Suprapubic skin (tissue), 4 donors: ENCODE data around the gene GUCD1. TPM values are rescaled to one million over a fixed set of nuclear protein-coding genes. Genes with fewer than 3 reads are reported as not detected.

Experiments
- DNase-seq, 2 donors: peaks; one replicate each; pipeline ENCODE4 v3.0.0-alpha.2; 2019; ENCODE audit warnings: low spot score in 2 of 2
- H3K27ac ChIP-seq: fragments of 200-600 bp; sonication (generic); one replicate; pipeline ENCODE4 v1.5.1; 2019
- H3K27me3 ChIP-seq: fragments of 200-600 bp; sonication (generic); one replicate; pipeline ENCODE4 v1.5.1; 2019
- H3K36me3 ChIP-seq: fragments of 200-600 bp; sonication (generic); one replicate; pipeline ENCODE4 v1.5.1; 2019
- H3K4me1 ChIP-seq: fragments of 200-600 bp; sonication (generic); one replicate; pipeline ENCODE4 v1.5.1; 2019
- H3K4me3 ChIP-seq: fragments of 200-600 bp; sonication (generic); one replicate; pipeline ENCODE4 v1.5.1; 2019; ENCODE audit warnings: mild to moderate bottlenecking
- H3K9me3 ChIP-seq: fragments of 200-600 bp; sonication (generic); one replicate; pipeline ENCODE4 v1.5.1; 2019
- EP300 ChIP-seq: sonication (generic); formaldehyde crosslinking; IDR thresholded peaks from one replicate; pipeline ENCODE4 v1.6.1; 2017; ENCODE audit warnings: antibody characterized with exemption
- POLR2A ChIP-seq, 2 donors: fragments of 450-650 bp; IDR thresholded peaks; one replicate each; pipeline ENCODE4 v1.6.1; 2017; ENCODE audit warnings: antibody characterized with exemption in 2 of 2, mild to moderate bottlenecking in 2 of 2, moderate library complexity in 2 of 2
- POLR2AphosphoS5 ChIP-seq, 3 donors: sonication (generic); formaldehyde crosslinking; IDR thresholded peaks; one replicate each; pipeline ENCODE4 v1.6.1; 2017; ENCODE audit warnings: antibody characterized with exemption in 3 of 3
- WGBS: methylation state at CpG from one replicate; pipeline ENCODE4 v1.1.5; 2018; 5-methylcytosine and 5-hydroxymethylcytosine counted together
- total RNA-seq, 4 donors: library from RNA; depleted of rRNA; stranded (reverse); fragments of >200 nt; gene quantifications; one replicate each; pipeline ENCODE4 v1.1.0, GENCODE V29; 2016
- TF ChIP-seq, protein P1 (sequence below), 2 donors: fragments of 200-600 bp in 1 of 2; fragments of 450-650 bp in 1 of 2; sonication (generic) in 1 of 2; IDR thresholded peaks; one replicate each; pipeline ENCODE4 v1.5.1; 2016 to 2019; ENCODE audit warnings: antibody characterized with exemption in 2 of 2, mild to moderate bottlenecking in 1 of 2, moderate library complexity in 1 of 2

Gene GUCD1
- total RNA-seq, 4 donors from 2014 or later, result 75.2 to 97.5 (median 93.0) TPM

DNA sequence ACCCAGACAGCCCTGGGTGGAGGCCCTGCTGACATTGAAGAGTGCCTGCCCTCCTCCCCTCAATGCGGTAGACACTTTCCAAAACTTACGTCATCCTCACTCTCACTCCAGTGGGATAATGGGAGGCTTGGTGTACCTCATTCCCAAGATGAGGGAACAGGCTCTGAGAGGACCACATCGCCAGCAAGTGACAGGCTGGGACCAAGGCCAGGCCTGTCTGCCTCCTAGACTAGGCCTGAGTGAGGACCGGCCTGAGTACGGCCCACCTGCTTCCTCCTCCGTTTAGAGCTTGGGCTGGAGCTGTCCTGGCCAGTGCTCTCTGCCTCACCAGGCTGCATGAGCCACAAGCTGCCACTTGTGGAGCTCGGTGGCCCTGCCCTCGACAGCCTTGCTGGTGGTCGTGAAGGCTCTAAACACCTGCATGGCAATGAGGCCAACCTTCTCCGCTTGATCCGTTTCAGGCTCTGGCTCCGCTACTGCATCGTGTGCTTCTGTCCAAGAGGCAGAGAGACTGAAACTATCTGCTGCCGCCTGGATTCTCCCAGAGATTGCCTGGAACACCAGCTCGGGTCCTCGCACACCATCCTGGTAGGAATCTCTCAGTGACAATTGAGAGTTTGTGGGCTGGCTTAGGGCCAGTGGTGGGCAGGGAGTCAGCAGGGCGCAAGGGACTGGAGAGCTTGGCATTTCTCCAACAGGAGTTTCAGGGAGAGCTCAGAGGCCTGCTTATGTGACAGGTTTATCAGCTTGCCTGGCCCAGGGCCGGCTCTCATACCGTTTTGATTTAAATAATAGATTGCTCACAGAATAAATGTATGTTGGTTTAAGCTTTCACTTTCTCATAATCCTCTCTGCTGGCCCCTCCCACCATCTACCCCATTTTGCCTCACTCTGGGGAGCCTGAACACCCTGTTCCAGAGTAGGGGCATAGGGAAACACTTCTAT, 28.6 kb upstream of the GUCD1 start:
- 36% methylated on average over 14 of the region's 19 CpGs for WGBS
- TF ChIP-seq EP300 (no peak), POLR2AphosphoS5 (IDR thresholded peaks at IDR 0.05) (no peak), POLR2A (IDR thresholded peaks at IDR 0.05) (no peak)
- TF ChIP-seq, protein P1, sequence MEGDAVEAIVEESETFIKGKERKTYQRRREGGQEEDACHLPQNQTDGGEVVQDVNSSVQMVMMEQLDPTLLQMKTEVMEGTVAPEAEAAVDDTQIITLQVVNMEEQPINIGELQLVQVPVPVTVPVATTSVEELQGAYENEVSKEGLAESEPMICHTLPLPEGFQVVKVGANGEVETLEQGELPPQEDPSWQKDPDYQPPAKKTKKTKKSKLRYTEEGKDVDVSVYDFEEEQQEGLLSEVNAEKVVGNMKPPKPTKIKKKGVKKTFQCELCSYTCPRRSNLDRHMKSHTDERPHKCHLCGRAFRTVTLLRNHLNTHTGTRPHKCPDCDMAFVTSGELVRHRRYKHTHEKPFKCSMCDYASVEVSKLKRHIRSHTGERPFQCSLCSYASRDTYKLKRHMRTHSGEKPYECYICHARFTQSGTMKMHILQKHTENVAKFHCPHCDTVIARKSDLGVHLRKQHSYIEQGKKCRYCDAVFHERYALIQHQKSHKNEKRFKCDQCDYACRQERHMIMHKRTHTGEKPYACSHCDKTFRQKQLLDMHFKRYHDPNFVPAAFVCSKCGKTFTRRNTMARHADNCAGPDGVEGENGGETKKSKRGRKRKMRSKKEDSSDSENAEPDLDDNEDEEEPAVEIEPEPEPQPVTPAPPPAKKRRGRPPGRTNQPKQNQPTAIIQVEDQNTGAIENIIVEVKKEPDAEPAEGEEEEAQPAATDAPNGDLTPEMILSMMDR (IDR thresholded peaks at IDR 0.05), result no peak
- H3K27me3 ChIP-seq, result no peaks in the 10 kb centered on the region
- DNase-seq, result peak in 1 of 2 donors; percentile 67
- H3K4me3 ChIP-seq, result no peak overlapping the region
- peaks cover 34% of the 10 kb centered on the region for H3K36me3 ChIP-seq
- peaks cover 46% of the 10 kb centered on the region for H3K4me1 ChIP-seq
- H3K27ac ChIP-seq, result peak overlapping the region; percentile 27
- no peaks in the 10 kb centered on the region for H3K9me3 ChIP-seq

DNA sequence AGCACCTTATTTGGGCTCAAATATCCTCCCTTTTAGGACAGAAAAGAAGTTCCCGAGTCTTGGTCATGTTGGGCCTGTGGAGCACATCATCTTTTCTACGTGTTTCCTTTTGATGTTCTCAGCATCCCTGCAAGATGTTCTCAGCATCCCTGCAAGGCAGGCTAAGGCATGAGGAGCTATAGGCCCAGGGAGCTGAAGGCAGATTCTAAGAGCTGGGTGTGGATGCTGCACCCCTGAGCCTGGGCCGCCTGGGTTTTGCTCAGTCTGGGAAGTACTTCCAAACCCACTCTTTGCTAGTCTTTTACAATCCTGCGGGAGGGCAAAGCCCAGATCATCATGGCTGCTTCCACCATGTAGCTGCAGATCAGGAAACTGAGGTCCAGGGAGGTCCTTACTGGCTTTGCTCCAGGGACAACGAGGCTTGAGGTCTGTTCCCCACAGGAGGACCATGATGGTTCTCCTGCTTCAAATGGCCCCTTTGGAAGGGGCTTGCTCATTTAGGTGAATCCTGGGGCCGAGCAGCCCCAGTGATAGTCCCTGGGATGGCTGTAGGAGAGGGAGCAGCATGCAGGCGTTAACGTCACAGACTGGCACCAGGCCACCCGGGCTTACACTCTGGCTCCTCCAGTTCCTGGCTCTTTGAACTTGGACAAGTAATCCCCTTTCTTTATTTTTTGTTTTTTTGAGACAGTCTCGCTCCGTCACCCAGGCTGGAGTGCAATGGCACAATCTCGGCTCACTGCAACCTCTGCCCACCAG, 27.3 kb upstream of the GUCD1 start:
- H3K9me3 ChIP-seq, result no peaks in the 10 kb centered on the region
- TF ChIP-seq POLR2AphosphoS5 (IDR thresholded peaks at IDR 0.05) (no peak), POLR2A (IDR thresholded peaks at IDR 0.05) (no peak), EP300 (no peak)
- TF ChIP-seq, protein P1 (IDR thresholded peaks at IDR 0.05), result no peak
- no peaks in the 10 kb centered on the region for H3K27me3 ChIP-seq
- H3K4me3 ChIP-seq, result no peak overlapping the region
- H3K4me1 ChIP-seq, result peaks cover 53% of the 10 kb centered on the region
- WGBS, result 74% methylated on average over 9 of the region's 12 CpGs
- no peak overlapping the region for H3K27ac ChIP-seq
- peaks cover 22% of the 10 kb centered on the region for H3K36me3 ChIP-seq
- peak in 1 of 2 donors; percentile 70 for DNase-seq

DNA sequence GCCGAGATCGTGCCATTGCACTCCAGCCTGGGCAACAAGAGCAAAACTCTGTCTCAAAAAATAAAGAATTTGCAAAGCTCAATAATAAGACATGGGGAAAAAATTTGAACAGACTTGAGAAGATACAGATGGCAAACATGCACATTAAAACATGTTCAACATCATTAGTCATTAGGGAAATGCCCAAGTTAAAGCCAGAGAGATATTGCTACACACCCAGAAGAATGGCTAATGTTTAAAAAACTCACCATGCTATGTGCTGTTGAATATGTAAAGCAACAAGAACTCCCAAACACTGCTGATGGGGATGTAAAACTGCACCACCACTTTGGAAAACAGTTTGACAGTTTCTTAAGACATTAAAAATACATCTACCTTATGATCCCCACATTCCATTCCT, 25.3 kb upstream of the GUCD1 start:
- Histone ChIP-seq H3K36me3 (peaks cover 3% of the 10 kb centered on the region), H3K27ac (peak overlapping the region; percentile 74), H3K4me1 (peaks cover 53% of the 10 kb centered on the region), H3K4me3 (no peak overlapping the region), H3K27me3 (no peaks in the 10 kb centered on the region), H3K9me3 (no peaks in the 10 kb centered on the region)
- DNase-seq, result no peak
- WGBS, result 66% methylated on average over 2 of the region's 2 CpGs
- TF ChIP-seq POLR2A (IDR thresholded peaks at IDR 0.05) (no peak), POLR2AphosphoS5 (IDR thresholded peaks at IDR 0.05) (no peak), EP300 (no peak)
- TF ChIP-seq, protein P1 (IDR thresholded peaks at IDR 0.05), result no peak

DNA sequence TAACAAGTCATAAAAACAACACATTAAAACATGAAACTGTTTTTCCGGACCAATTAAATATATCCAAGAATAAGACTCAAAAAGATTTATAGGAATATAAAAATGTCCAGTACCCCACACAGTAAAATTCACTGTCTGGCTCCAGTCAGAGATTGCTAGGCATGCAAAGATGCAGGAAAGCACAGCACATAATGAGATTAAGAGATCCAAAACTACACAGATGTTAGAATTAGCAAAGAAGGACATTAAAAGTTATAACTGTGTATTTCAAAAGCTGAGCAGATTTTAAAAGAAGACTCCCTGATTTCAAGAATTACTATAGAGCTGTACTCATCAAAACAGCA, 24.3 kb upstream of the GUCD1 start:
- Histone ChIP-seq H3K9me3 (no peaks in the 10 kb centered on the region), H3K4me1 (peaks cover 48% of the 10 kb centered on the region), H3K27ac (peak overlapping the region; percentile 74), H3K4me3 (no peak overlapping the region), H3K36me3 (peaks cover 7% of the 10 kb centered on the region), H3K27me3 (no peaks in the 10 kb centered on the region)
- TF ChIP-seq POLR2AphosphoS5 (IDR thresholded peaks at IDR 0.05) (no peak), POLR2A (IDR thresholded peaks at IDR 0.05) (no peak), EP300 (no peak)
- TF ChIP-seq, protein P1 (IDR thresholded peaks at IDR 0.05), result no peak
- 15% methylated on average over 1 of the region's 1 CpG for WGBS
- DNase-seq, result no peak
